Activated T-helper 1 cell treated with anti-CD3 and anti-CD28 coated beads, Interleukin-2, amount 50 U/mL, for 16 hours (primary cell): ENCODE data around the gene GMDS.
A peak's percentile ranks its signal among the peaks of the same experiment; 100 is the strongest.

ENCODE experiments used
- DNase-seq, 2 donors: peaks; one replicate each; pipeline ENCODE4 v3.0.0-alpha.2; 2020; ENCODE audit warnings: low read depth in 1 of 2, low spot score in 1 of 2

Gene GMDS

GRCh38 chr6:1599469-1599868 lies 645.9 kb downstream of the GMDS start:
- no peak for DNase-seq

GRCh38 chr6:1598886-1599285 lies 646.5 kb downstream of the GMDS start:
- DNase-seq, result no peak

- DNase-seq, result no peak
Observed at GRCh38 chr6:1598433-1598832, 647.0 kb downstream of the GMDS start.

GRCh38 chr6:1597924-1598323 lies 647.5 kb downstream of the GMDS start:
- DNase-seq, result no peak

GRCh38 chr6:1597121-1597744 lies 648.2 kb downstream of the GMDS start:
- DNase-seq, result no peak

- DNase-seq, result peak; percentile 35 to 46
Observed at GRCh38 chr6:1596088-1596852, 649.1 kb downstream of the GMDS start.

- DNase-seq, result no peak
Observed at GRCh38 chr6:1595271-1596087, 649.9 kb downstream of the GMDS start.

GRCh38 chr6:1594445-1595200 lies 650.8 kb downstream of the GMDS start:
- no peak for DNase-seq

GRCh38 chr6:1593958-1594314 lies 651.5 kb downstream of the GMDS start:
- no peak for DNase-seq

- no peak for DNase-seq
Observed at GRCh38 chr6:1593286-1593957, 652.0 kb downstream of the GMDS start.

- no peak for DNase-seq
Observed at GRCh38 chr6:1592852-1593251, 652.6 kb downstream of the GMDS start.

- no peak for DNase-seq
Observed at GRCh38 chr6:1591926-1592325, 653.5 kb downstream of the GMDS start.

GRCh38 chr6:1591243-1591642 lies 654.2 kb downstream of the GMDS start:
- DNase-seq, result no peak

GRCh38 chr6:1590580-1590979 lies 654.8 kb downstream of the GMDS start:
- DNase-seq, result no peak

- DNase-seq, result no peak
Observed at GRCh38 chr6:1589208-1589607, 656.2 kb downstream of the GMDS start.

- DNase-seq, result no peak
Observed at GRCh38 chr6:1587977-1588376, 657.4 kb downstream of the GMDS start.

- DNase-seq, result no peak
Observed at GRCh38 chr6:1587546-1587945, 657.9 kb downstream of the GMDS start.

GRCh38 chr6:1586861-1587450 lies 658.4 kb downstream of the GMDS start:
- DNase-seq, result no peak

GRCh38 chr6:1586256-1586655 lies 659.1 kb downstream of the GMDS start:
- no peak for DNase-seq

- no peak for DNase-seq
Observed at GRCh38 chr6:1585669-1586049, 659.7 kb downstream of the GMDS start.
